ENCODE measurements around the gene SFXN5. TPM values are rescaled to one million over a fixed set of nuclear protein-coding genes. Genes with fewer than 3 reads are reported as not detected.
"Not testable (repeated sequence)": the region's sequence is repeated elsewhere in the genome, so short reads cannot be mapped to it uniquely, and the experiment has no call there.

The SFXN5 gene
- total RNA-seq, 4 donors from 2014 or later: 22.9 to 55.4 (median 41.2) TPM

GRCh38 chr2:73103018-73103542 lies 31.6 kb upstream of the SFXN5 start:
- no peak for TF ChIP-seq CTCF (IDR thresholded peaks at IDR 0.05)
- no peak for TF ChIP-seq POLR2A (IDR thresholded peaks at IDR 0.05)
- Histone ChIP-seq H3K27ac (no peak overlapping the region), H3K4me1 (peaks cover 0 to 6% (median 0%) of the 10 kb centered on the region in 4 donors), H3K36me3 (no peaks in the 10 kb centered on the region), H3K9me3 (no peaks in the 10 kb centered on the region), H3K27me3 (no peaks in the 10 kb centered on the region), H3K4me3 (no peak overlapping the region)
- peak in 1 of 3 donors; percentile 60 for DNase-seq

- no peak for DNase-seq
- TF ChIP-seq CTCF (IDR thresholded peaks at IDR 0.05): no peak
- TF ChIP-seq POLR2A (IDR thresholded peaks at IDR 0.05): no peak
- H3K9me3 ChIP-seq: no peaks in the 10 kb centered on the region
- H3K4me1 ChIP-seq: peaks cover 0 to 6% (median 0%) of the 10 kb centered on the region in 4 donors
- H3K4me3 ChIP-seq: no peak overlapping the region
- no peaks in the 10 kb centered on the region for H3K36me3 ChIP-seq
- H3K27ac ChIP-seq: no peak overlapping the region
- H3K27me3 ChIP-seq: no peaks in the 10 kb centered on the region
Measured at GRCh38 chr2:73101626-73102256, 30.2 kb upstream of the SFXN5 start.

GRCh38 chr2:73100956-73101355 lies 29.4 kb upstream of the SFXN5 start:
- Histone ChIP-seq H3K9me3 (no peaks in the 10 kb centered on the region), H3K27me3 (no peaks in the 10 kb centered on the region), H3K4me3 (no peak overlapping the region), H3K27ac (no peak overlapping the region), H3K36me3 (no peaks in the 10 kb centered on the region), H3K4me1 (peaks cover 0 to 6% (median 0%) of the 10 kb centered on the region in 4 donors)
- DNase-seq: no peak
- TF ChIP-seq POLR2A (IDR thresholded peaks at IDR 0.05): no peak
- TF ChIP-seq CTCF (IDR thresholded peaks at IDR 0.05): no peak

GRCh38 chr2:73099486-73099885 lies 28.0 kb upstream of the SFXN5 start:
- no peak overlapping the region for H3K27ac ChIP-seq
- H3K36me3 ChIP-seq: no peaks in the 10 kb centered on the region
- H3K9me3 ChIP-seq: no peaks in the 10 kb centered on the region
- DNase-seq: no peak
- H3K4me1 ChIP-seq: peaks cover 0 to 6% (median 0%) of the 10 kb centered on the region in 4 donors
- H3K27me3 ChIP-seq: no peaks in the 10 kb centered on the region
- no peak for TF ChIP-seq POLR2A (IDR thresholded peaks at IDR 0.05)
- no peak for TF ChIP-seq CTCF (IDR thresholded peaks at IDR 0.05)
- no peak overlapping the region for H3K4me3 ChIP-seq

- no peak for TF ChIP-seq CTCF (IDR thresholded peaks at IDR 0.05)
- no peak for TF ChIP-seq POLR2A (IDR thresholded peaks at IDR 0.05)
- no peaks in the 10 kb centered on the region for H3K4me1 ChIP-seq
- H3K27ac ChIP-seq: no peak overlapping the region
- DNase-seq: no peak
- H3K4me3 ChIP-seq: no peak overlapping the region
- no peaks in the 10 kb centered on the region for H3K9me3 ChIP-seq
- no peaks in the 10 kb centered on the region for H3K27me3 ChIP-seq
- no peaks in the 10 kb centered on the region for H3K36me3 ChIP-seq
Measured at GRCh38 chr2:73095910-73096309, 24.4 kb upstream of the SFXN5 start.

- H3K27me3 ChIP-seq, H3K27ac ChIP-seq, DNase-seq, H3K4me3 ChIP-seq, H3K36me3 ChIP-seq, H3K4me1 ChIP-seq, H3K9me3 ChIP-seq: not testable (repeated sequence)
Measured at GRCh38 chr2:73093601-73094218, 22.2 kb upstream of the SFXN5 start.

Measured in Peyer's patch (tissue), 4 donors.